ENCODE measurements around the gene EYS. TPM values are rescaled to one million over a fixed set of nuclear protein-coding genes. Genes with fewer than 3 reads are reported as not detected.
"Not testable (repeated sequence)": the region's sequence is repeated elsewhere in the genome, so short reads cannot be mapped to it uniquely, and the experiment has no call there.

EYS gene
- total RNA-seq, 1 donor = under 0.01 TPM

GRCh38 chr6:65637289-65638046 lies 69.6 kb downstream of the EYS start:
- DNase-seq (ENCODE audit: low read depth in 2 of 3, low spot score in 2 of 3) = no peak

- DNase-seq (ENCODE audit: low read depth in 2 of 3, low spot score in 2 of 3) = no peak
Measured at GRCh38 chr6:65633501-65633900, 73.5 kb downstream of the EYS start.

- no peak for DNase-seq (ENCODE audit: low read depth in 2 of 3, low spot score in 2 of 3)
Measured at GRCh38 chr6:65631711-65632110, 75.3 kb downstream of the EYS start.

GRCh38 chr6:65627434-65627999 lies 79.5 kb downstream of the EYS start:
- not testable (repeated sequence) for DNase-seq (ENCODE audit: low read depth in 2 of 3, low spot score in 2 of 3)

- no peak for DNase-seq (ENCODE audit: low read depth in 2 of 3, low spot score in 2 of 3)
Measured at GRCh38 chr6:65627015-65627414, 80.0 kb downstream of the EYS start.

- no peak for DNase-seq (ENCODE audit: low read depth in 2 of 3, low spot score in 2 of 3)
Measured at GRCh38 chr6:65623566-65623965, 83.5 kb downstream of the EYS start.

- no peak for DNase-seq (ENCODE audit: low read depth in 2 of 3, low spot score in 2 of 3)
Measured at GRCh38 chr6:65610746-65611145, 96.3 kb downstream of the EYS start.

GRCh38 chr6:65595540-65595939 lies 111.5 kb downstream of the EYS start:
- no peak for DNase-seq (ENCODE audit: low read depth in 2 of 3, low spot score in 2 of 3)

GRCh38 chr6:65570340-65570739 lies 136.7 kb downstream of the EYS start:
- no peak for DNase-seq (ENCODE audit: low read depth in 2 of 3, low spot score in 2 of 3)

GRCh38 chr6:65569505-65569904 lies 137.5 kb downstream of the EYS start:
- no peak for DNase-seq (ENCODE audit: low read depth in 2 of 3, low spot score in 2 of 3)

- not testable (repeated sequence) for DNase-seq (ENCODE audit: low read depth in 2 of 3, low spot score in 2 of 3)
Measured at GRCh38 chr6:65569056-65569455, 138.0 kb downstream of the EYS start.

- DNase-seq (ENCODE audit: low read depth in 2 of 3, low spot score in 2 of 3) = no peak
Measured at GRCh38 chr6:65566117-65566516, 140.9 kb downstream of the EYS start.

GRCh38 chr6:65558071-65558470 lies 149.0 kb downstream of the EYS start:
- no peak for DNase-seq (ENCODE audit: low read depth in 2 of 3, low spot score in 2 of 3)

GRCh38 chr6:65557224-65557623 lies 149.8 kb downstream of the EYS start:
- no peak for DNase-seq (ENCODE audit: low read depth in 2 of 3, low spot score in 2 of 3)

GRCh38 chr6:65546894-65547293 lies 160.1 kb downstream of the EYS start:
- DNase-seq (ENCODE audit: low read depth in 2 of 3, low spot score in 2 of 3) = peak in 2 of 3 donors; percentile 11 to 23

GRCh38 chr6:65545920-65546319 lies 161.1 kb downstream of the EYS start:
- no peak for DNase-seq (ENCODE audit: low read depth in 2 of 3, low spot score in 2 of 3)

- no peak for DNase-seq (ENCODE audit: low read depth in 2 of 3, low spot score in 2 of 3)
Measured at GRCh38 chr6:65538644-65539043, 168.4 kb downstream of the EYS start.

GRCh38 chr6:65537600-65537999 lies 169.4 kb downstream of the EYS start:
- DNase-seq (ENCODE audit: low read depth in 2 of 3, low spot score in 2 of 3) = no peak

GRCh38 chr6:65531533-65531932 lies 175.5 kb downstream of the EYS start:
- DNase-seq (ENCODE audit: low read depth in 2 of 3, low spot score in 2 of 3) = no peak

GRCh38 chr6:65524232-65524631 lies 182.8 kb downstream of the EYS start:
- no peak for DNase-seq (ENCODE audit: low read depth in 2 of 3, low spot score in 2 of 3)

GRCh38 chr6:65505736-65506135 lies 201.3 kb downstream of the EYS start:
- DNase-seq (ENCODE audit: low read depth in 2 of 3, low spot score in 2 of 3) = no peak

GRCh38 chr6:65501045-65501444 lies 206.0 kb downstream of the EYS start:
- no peak for DNase-seq (ENCODE audit: low read depth in 2 of 3, low spot score in 2 of 3)

GRCh38 chr6:65483652-65484051 lies 223.4 kb downstream of the EYS start:
- DNase-seq (ENCODE audit: low read depth in 2 of 3, low spot score in 2 of 3) = not testable (repeated sequence)

All from hematopoietic multipotent progenitor cell (in vitro differentiated cells).